GM18505 (cell line): ENCODE data around the gene PAK4.

Source experiments
- ATAC-seq: cut with Tn5 transposase; IDR thresholded peaks from one replicate; pipeline ENCODE4 v1.9.1; 2021; ENCODE audit not compliant: unreplicated experiment
- POLR2A ChIP-seq: IDR thresholded peaks from 4 replicates; pipeline ENCODE4 v1.6.1; 2011; ENCODE audit warnings: borderline replicate concordance; ENCODE audit not compliant: insufficient read depth, insufficient read length; ENCODE audit errors: extremely low read depth

The PAK4 gene

GRCh38 chr19:39177736-39178135 is 52.1 kb downstream of the PAK4 start:
- ATAC-seq: no peak
- no peak for TF ChIP-seq POLR2A

DNA sequence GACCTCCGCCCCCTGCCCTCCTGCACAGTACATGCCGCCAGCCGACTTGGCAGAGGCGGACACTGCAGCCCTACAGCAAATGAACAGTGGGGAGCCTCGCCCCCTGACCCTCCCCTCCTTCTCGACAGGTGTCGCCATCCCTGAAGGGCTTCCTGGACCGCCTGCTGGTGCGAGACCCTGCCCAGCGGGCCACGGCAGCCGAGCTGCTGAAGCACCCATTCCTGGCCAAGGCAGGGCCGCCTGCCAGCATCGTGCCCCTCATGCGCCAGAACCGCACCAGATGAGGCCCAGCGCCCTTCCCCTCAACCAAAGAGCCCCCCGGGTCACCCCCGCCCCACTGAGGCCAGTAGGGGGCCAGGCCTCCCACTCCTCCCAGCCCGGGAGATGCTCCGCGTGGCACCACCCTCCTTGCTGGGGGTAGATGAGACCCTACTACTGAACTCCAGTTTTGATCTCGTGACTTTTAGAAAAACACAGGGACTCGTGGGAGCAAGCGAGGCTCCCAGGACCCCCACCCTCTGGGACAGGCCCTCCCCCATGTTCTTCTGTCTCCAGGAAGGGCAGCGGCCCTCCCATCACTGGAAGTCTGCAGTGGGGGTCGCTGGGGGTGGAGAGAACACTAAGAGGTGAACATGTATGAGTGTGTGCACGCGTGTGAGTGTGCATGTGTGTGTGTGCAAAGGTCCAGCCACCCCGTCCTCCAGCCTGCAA is 52.9 kb downstream of the PAK4 start:
- no peak for ATAC-seq
- TF ChIP-seq POLR2A: no peak

DNA sequence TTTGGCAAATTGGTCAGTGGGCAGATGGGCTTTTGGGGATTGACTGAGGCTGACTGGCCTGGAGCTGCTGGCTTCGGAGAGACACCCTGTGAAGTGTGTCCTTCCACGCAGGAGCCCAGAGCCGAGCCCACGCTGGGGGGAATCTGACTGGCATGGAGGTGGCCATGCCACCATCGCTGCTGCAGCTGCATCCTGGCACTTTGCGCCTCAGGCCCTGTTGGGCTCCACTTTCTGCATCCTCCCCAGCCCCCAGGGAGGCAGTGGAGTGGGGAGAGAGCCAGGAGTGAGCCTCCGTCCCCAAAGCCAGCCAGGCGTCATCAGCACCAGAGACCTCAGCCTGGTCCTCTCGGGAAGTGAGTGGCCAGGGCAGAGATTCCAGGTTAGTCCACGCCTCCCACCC is 54.2 kb downstream of the PAK4 start:
- no peak for TF ChIP-seq POLR2A
- ATAC-seq: no peak

DNA sequence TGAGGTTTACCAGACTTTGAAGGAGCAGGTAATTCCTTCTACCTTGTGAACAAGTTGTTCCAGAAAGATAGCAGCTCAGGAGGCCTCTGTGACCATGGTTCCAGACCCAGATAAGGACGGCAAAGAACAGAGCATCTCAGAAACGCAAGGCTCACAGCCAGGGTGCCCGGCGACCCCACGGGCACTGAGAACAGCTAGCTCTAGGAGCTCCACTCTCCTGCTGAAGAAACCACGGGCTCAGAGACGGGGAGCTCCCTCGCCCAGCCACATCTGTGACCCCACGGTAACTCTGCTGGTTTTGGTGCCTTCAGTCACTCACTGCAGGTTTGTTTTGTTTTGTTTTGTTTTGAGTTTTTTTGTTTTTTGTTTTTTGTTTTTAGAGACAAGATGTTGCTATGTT is 55.2 kb downstream of the PAK4 start:
- ATAC-seq: no peak
- TF ChIP-seq POLR2A: no peak

GRCh38 chr19:39181500-39182173 is 56.1 kb downstream of the PAK4 start:
- TF ChIP-seq POLR2A: no peak
- ATAC-seq: no peak

- TF ChIP-seq POLR2A: no peak
- ATAC-seq: no peak
These were observed 56.6 kb downstream of the PAK4 start for GRCh38 chr19:39182174-39182505.

- TF ChIP-seq POLR2A: no peak
- no peak for ATAC-seq
These were observed 57.5 kb downstream of the PAK4 start for GRCh38 chr19:39183104-39183503.

DNA sequence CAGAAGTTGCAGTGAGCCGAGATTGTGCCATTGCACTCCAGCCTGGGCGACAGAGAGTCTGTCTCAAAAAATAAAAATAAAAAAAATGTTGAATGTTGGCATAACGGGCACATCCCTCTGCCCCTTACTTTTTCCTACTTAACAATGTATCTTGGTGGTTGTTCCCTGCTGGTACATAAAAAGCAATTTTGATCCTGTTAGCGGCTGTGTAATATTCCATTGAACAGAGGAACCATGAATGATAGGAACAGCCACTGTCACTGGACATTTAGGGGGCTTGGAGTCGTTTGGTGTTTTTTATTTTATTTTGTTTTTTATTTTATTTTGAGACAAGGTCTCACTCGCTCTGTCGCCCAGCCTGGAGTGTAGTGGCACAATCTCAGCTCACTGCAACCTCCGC is 60.8 kb downstream of the PAK4 start:
- ATAC-seq: no peak
- no peak for TF ChIP-seq POLR2A

DNA sequence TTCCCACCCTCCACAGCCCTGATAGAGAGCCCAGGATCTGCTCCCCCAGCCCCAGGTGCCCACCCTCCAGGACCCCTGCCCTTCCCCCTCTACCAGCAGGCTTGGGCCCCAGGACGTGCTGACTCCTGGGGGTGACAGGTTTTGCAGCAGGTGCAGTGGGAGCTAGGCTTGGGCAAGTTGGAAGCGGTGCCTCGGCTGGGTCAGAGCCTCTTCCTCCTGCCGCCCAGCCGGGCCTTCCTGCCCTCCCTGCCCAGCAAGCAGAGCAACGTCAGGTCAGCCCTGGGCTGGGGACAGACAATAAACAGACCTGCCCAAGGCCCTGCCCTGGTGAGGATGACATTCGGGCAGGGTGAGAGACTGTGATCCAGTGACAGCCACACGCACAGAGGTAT is 62.0 kb downstream of the PAK4 start:
- TF ChIP-seq POLR2A: no peak

DNA sequence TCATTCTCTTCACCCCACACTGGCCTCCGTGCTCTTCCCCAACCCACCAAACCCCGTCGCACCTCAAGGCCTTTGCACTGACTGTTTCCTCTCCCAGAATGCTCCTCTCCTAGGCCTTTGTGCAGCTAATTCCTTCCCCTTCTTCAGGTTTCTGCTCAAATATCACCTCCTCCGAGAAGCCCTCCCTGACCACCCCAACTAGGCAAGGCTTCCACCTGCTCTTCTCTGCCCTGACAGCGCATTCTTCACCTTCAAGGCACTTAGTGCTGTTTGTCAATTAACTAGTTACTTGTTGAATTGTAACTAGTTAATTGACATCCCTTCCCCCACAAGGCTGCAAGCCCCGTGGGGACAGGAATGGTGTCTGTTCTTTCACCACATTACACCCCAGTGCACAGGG is 63.4 kb downstream of the PAK4 start:
- ATAC-seq: no peak
- TF ChIP-seq POLR2A: no peak

More for the DNA sequence above, 62.0 kb downstream of the PAK4 start:
- ATAC-seq: no peak

DNA sequence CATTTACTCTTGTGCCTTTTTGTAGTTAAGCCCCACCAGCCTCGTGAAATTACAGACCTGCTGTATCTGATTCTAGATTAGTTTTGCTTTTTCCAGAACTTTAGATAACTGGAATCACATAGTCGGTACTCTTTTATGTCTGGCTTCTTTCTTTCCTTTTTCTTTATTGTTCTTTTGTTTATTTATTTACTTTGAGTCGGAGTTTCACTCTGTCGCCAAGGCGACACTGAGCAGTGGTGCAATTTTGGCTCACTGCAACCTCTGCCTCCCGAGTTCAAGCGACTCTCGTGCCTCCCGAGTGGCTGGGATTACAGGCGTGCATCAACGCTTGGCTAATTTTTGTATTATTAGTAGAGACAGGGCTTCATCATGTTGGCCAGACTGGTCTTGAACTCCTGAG is 65.2 kb downstream of the PAK4 start:
- no peak for TF ChIP-seq POLR2A
- no peak for ATAC-seq

DNA sequence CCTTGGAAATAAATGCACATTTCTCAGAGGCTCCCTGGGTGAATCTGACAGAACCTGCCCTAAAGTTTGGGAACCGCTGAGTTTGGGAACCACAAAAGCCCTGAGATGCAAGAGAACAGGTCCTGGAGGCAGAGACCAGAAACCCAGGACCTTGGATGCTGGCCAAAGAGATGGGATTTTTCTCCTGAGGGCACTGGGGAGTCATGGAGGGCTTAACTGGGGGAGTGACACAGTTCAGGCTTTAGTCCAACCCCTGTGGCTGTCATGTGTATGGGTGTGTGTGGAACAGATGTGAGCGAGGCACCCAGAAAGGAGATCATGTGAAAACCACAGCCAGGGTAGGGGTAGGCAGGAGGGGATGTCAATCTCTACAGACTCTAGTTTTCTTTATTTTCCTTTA is 67.3 kb downstream of the PAK4 start:
- no peak for ATAC-seq
- no peak for TF ChIP-seq POLR2A

- no peak for ATAC-seq
- no peak for TF ChIP-seq POLR2A
These were observed 68.2 kb downstream of the PAK4 start for GRCh38 chr19:39193803-39194202.

DNA sequence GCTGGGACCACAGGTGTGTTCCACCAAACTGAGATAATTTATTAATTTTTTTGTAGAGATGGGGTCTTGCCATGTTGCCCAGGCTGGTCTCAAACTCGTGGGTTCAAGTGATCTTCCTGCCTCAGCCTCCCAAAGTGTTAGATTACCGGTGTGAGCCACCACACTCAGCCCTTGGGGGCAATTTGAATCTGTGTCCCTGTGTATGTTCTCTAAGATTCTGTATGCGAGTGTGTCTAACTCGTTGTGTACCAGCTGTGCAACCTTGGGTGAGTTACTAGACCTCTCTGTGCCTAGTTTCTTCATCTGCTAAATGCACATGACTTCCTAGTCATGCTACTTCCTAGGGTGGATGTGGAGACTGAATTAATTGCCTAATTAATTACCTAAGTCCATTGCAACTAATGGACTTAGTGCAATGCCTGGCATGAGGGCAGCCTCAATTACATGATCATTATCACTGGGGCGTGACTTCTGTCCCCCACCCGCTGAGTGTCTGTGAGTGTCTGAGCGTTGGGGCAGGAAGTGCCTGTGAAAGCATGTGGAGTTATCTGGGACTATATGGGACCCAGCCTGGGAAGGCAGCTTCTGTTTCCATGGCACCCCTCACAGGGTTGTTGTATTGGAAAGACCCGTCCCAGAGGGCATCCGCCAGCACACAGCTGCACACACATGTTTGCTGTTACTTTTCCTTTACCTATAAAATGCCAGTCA is 69.4 kb downstream of the PAK4 start:
- TF ChIP-seq POLR2A: no peak
- ATAC-seq: no peak
